SK-MEL-5 (cell line): ENCODE measurements around the gene JARID2. TPM values are rescaled to one million over a fixed set of nuclear protein-coding genes. Genes with fewer than 3 reads are reported as not detected.
"Not testable (repeated sequence)": the region's sequence is repeated elsewhere in the genome, so short reads cannot be mapped to it uniquely, and the experiment has no call there.

Experiments used
- DNase-seq: peaks from one replicate; pipeline ENCODE4 v3.0.0-alpha.2; 2016; ENCODE audit warnings: low read depth, low spot score
- in situ Hi-C: cut with HindIII; loops from 2 replicates; pipeline ENCODE4 v1.10.0; 2016; ENCODE audit warnings: low sequenced_read_pairs, high pct_unique_total_duplicates, low pct_unique_long_range_greater_than_20kb
- total RNA-seq: library from RNA; depleted of rRNA; stranded (reverse); fragments of >200 nt; shearing (Covaris generic); gene quantifications from 2 replicates; pipeline ENCODE4 v1.2.3, GENCODE V29; 2014

Gene JARID2
- total RNA-seq, 1 experiment from 2014 or later: 35.5 TPM

GRCh38 chr6:15317251-15317650 is 71.4 kb downstream of the JARID2 start:
- no peak for DNase-seq
- in situ Hi-C loops: no loop called here

GRCh38 chr6:15317934-15318902 is 72.3 kb downstream of the JARID2 start:
- peak; percentile 58 for DNase-seq
- in situ Hi-C loops: no loop called here

- no peak for DNase-seq
- in situ Hi-C loops: no loop called here
Observed at GRCh38 chr6:15319677-15320076, 73.8 kb downstream of the JARID2 start.

- no peak for DNase-seq
- in situ Hi-C loops: no loop called here
Observed at GRCh38 chr6:15320693-15321092, 74.8 kb downstream of the JARID2 start.

- in situ Hi-C loops: no loop called here
- no peak for DNase-seq
Observed at GRCh38 chr6:15322184-15322583, 76.3 kb downstream of the JARID2 start.

- DNase-seq: no peak
- in situ Hi-C loops: no loop called here
Observed at GRCh38 chr6:15322781-15323536, 77.1 kb downstream of the JARID2 start.

- DNase-seq, in situ Hi-C loops: not testable (repeated sequence)
Observed at GRCh38 chr6:15323611-15324010, 77.7 kb downstream of the JARID2 start.

- in situ Hi-C loops: no loop called here
- no peak for DNase-seq
Observed at GRCh38 chr6:15324427-15324985, 78.6 kb downstream of the JARID2 start.

GRCh38 chr6:15325540-15325955 is 79.7 kb downstream of the JARID2 start:
- in situ Hi-C loops: no loop called here
- no peak for DNase-seq

- in situ Hi-C loops: no loop called here
- DNase-seq: no peak
Observed at GRCh38 chr6:15326067-15326614, 80.3 kb downstream of the JARID2 start.

- peak; percentile 81 for DNase-seq
- in situ Hi-C loops: no loop called here
Observed at GRCh38 chr6:15327271-15327670, 81.4 kb downstream of the JARID2 start.

- peak; percentile 79 for DNase-seq
- in situ Hi-C loops: no loop called here
Observed at GRCh38 chr6:15329197-15329671, 83.4 kb downstream of the JARID2 start.

- in situ Hi-C loops: no loop called here
- DNase-seq: no peak
Observed at GRCh38 chr6:15330174-15330944, 84.5 kb downstream of the JARID2 start.

GRCh38 chr6:15331143-15331542 is 85.3 kb downstream of the JARID2 start:
- no peak for DNase-seq
- in situ Hi-C loops: no loop called here

GRCh38 chr6:15331629-15332251 is 85.9 kb downstream of the JARID2 start:
- no peak for DNase-seq
- in situ Hi-C loops: no loop called here

GRCh38 chr6:15332446-15332845 is 86.6 kb downstream of the JARID2 start:
- in situ Hi-C loops: no loop called here
- no peak for DNase-seq

- DNase-seq: no peak
- in situ Hi-C loops: no loop called here
Observed at GRCh38 chr6:15335385-15335784, 89.5 kb downstream of the JARID2 start.
